GM23338 (cell line): Measurements from ENCODE around the gene FOXN1. TPM values are rescaled to one million over a fixed set of nuclear protein-coding genes. Genes with fewer than 3 reads are reported as not detected.

Experiments
- ATAC-seq: fragments of 200-7000 bp; cut with Tn5 transposase; 3 replicates; pipeline ENCODE4 v1.9.1; 2020
- DNase-seq: peaks from one replicate; pipeline ENCODE4 v3.0.0-alpha.2; 2015; ENCODE audit warnings: low spot score
- H2AFZ ChIP-seq: fragments of 200-600 bp; sonication (generic); 2 replicates; pipeline ENCODE4 v1.8.0; 2016; ENCODE audit warnings: antibody characterized with exemption, mild to moderate bottlenecking, moderate library complexity
- H3F3A ChIP-seq: fragments of 200-600 bp; sonication (generic); replicated peaks from 2 replicates; pipeline ENCODE4 v1.8.0; 2017; ENCODE audit warnings: antibody characterized with exemption, mixed run types, low read depth
- H3K27ac ChIP-seq: fragments of 200-600 bp; sonication (generic); 2 replicates; pipeline ENCODE4 v1.6.1; 2016; ENCODE audit warnings: low read depth
- H3K27me3 ChIP-seq: fragments of 200-600 bp; sonication (generic); 2 replicates; pipeline ENCODE4 v1.8.0; 2016; ENCODE audit warnings: mild to moderate bottlenecking, mixed run types, moderate library complexity; ENCODE audit not compliant: insufficient read depth
- H3K36me3 ChIP-seq: fragments of 200-600 bp; sonication (generic); 2 replicates; pipeline ENCODE4 v1.8.0; 2016; ENCODE audit warnings: mild to moderate bottlenecking; ENCODE audit not compliant: insufficient read depth
- H3K4me1 ChIP-seq: fragments of 200-600 bp; sonication (generic); 2 replicates; pipeline ENCODE4 v1.8.0; 2016; ENCODE audit warnings: mild to moderate bottlenecking, moderate library complexity; ENCODE audit not compliant: insufficient read depth
- H3K4me2 ChIP-seq: fragments of 200-600 bp; sonication (generic); 2 replicates; pipeline ENCODE4 v1.7.1; 2017; ENCODE audit warnings: mixed run types
- H3K4me3 ChIP-seq: fragments of 200-600 bp; sonication (generic); 2 replicates; pipeline ENCODE4 v1.6.1; 2016; ENCODE audit warnings: mixed run types
- H3K79me2 ChIP-seq: fragments of 200-600 bp; sonication (generic); replicated peaks from 2 replicates; pipeline ENCODE4 v1.8.0; 2017; ENCODE audit warnings: mild to moderate bottlenecking; ENCODE audit not compliant: insufficient read depth
- H3K9me2 ChIP-seq: fragments of 200-600 bp; sonication (generic); 2 replicates; pipeline ENCODE4 v1.8.0; 2017; ENCODE audit not compliant: insufficient read depth
- H4K20me1 ChIP-seq: fragments of 200-600 bp; sonication (generic); replicated peaks from 2 replicates; pipeline ENCODE4 v1.8.0; 2017; ENCODE audit warnings: mild to moderate bottlenecking; ENCODE audit not compliant: insufficient read depth
- H3K27ac Mint-ChIP-seq: 2 replicates; pipeline ENCODE4 v1.8.0; 2020; ENCODE audit warnings: inconsistent platforms, mild to moderate bottlenecking, moderate library complexity, mixed read lengths
- H3K27me3 Mint-ChIP-seq: 3 replicates; pipeline ENCODE4 v1.8.0; 2022; ENCODE audit warnings: low read depth, mild to moderate bottlenecking, moderate library complexity, mixed read lengths, inconsistent platforms; ENCODE audit not compliant: insufficient read depth, poor library complexity
- H3K36me3 Mint-ChIP-seq: 3 replicates; pipeline ENCODE4 v1.8.0; 2021; ENCODE audit warnings: low read depth, mild to moderate bottlenecking, inconsistent platforms, moderate library complexity, mixed read lengths
- H3K4me1 Mint-ChIP-seq: 3 replicates; pipeline ENCODE4 v1.8.0; 2020; ENCODE audit warnings: mild to moderate bottlenecking, inconsistent platforms, mixed read lengths
- H3K4me3 Mint-ChIP-seq: 3 replicates; pipeline ENCODE4 v1.8.0; 2021; ENCODE audit warnings: moderate library complexity, mild to moderate bottlenecking, inconsistent platforms, mixed read lengths
- H3K9me3 Mint-ChIP-seq: 3 replicates; pipeline ENCODE4 v1.8.0; 2020; ENCODE audit warnings: moderate library complexity, mild to moderate bottlenecking, inconsistent platforms, mixed read lengths
- CREB1 ChIP-seq: fragments of 250-450 bp; sonication (Bioruptor Pico); IDR thresholded peaks from 2 replicates; pipeline ENCODE4 v1.5.0; 2020; ENCODE audit warnings: low read depth, mild to moderate bottlenecking, moderate library complexity
- EZH2 ChIP-seq: fragments of 200-600 bp; sonication (generic); IDR thresholded peaks from one replicate; pipeline ENCODE4 v1.8.0; 2017; ENCODE audit warnings: antibody characterized with exemption, mild to moderate bottlenecking, low read depth; ENCODE audit not compliant: unreplicated experiment
- EZH2phosphoT487 ChIP-seq: fragments of 200-600 bp; sonication (generic); IDR thresholded peaks from one replicate; pipeline ENCODE4 v1.8.1; 2018; ENCODE audit warnings: antibody characterized with exemption; ENCODE audit not compliant: unreplicated experiment
- JUNB ChIP-seq: IDR thresholded peaks from one replicate; pipeline ENCODE4 v1.6.1; 2016; ENCODE audit warnings: antibody characterized with exemption; ENCODE audit not compliant: unreplicated experiment
- REST ChIP-seq: IDR thresholded peaks from one replicate; pipeline ENCODE4 v1.6.1; 2018; ENCODE audit warnings: antibody characterized with exemption; ENCODE audit not compliant: unreplicated experiment
- ZNF114 ChIP-seq: fragments of 250-450 bp; sonication (Bioruptor Pico); IDR thresholded peaks from 2 replicates; pipeline ENCODE4 v1.5.0; 2020; ENCODE audit warnings: mild to moderate bottlenecking, moderate library complexity
- ZNF462 ChIP-seq: fragments of 250-450 bp; sonication (Bioruptor Pico); IDR thresholded peaks from 2 replicates; pipeline ENCODE4 v1.5.0; 2020; ENCODE audit warnings: mild to moderate bottlenecking, moderate library complexity
- polyA plus RNA-seq: library from polyadenylated mRNA; unstranded; fragments of >200 nt; fragmentation: Nextera tagmentation; extraction: Ambion mirVana; gene quantifications from 2 replicates; pipeline ENCODE4 v1.2.1, GENCODE V29; 2016
- total RNA-seq: library from RNA; depleted of rRNA; stranded (reverse); fragments of >200 nt; shearing (Covaris generic); gene quantifications from 2 replicates; pipeline ENCODE4 v1.2.3, GENCODE V29; 2014

FOXN1 gene
- total and polyA plus RNA-seq, 2 experiments from 2014 or later, result not detected

GRCh38 chr17:28513476-28513875 is 7.3 kb downstream of the FOXN1 start:
- H3K27me3 Mint-ChIP-seq, result peaks cover 10% of the 10 kb centered on the region
- H3K27me3 ChIP-seq, result 0 out of 2 replicates have a peak, but pooled peaks cover under 1% of the 10 kb centered on the region
- no peak overlapping the region for H3K27ac Mint-ChIP-seq
- H3K4me1 ChIP-seq, result 0 out of 2 replicates have a peak, but pooled peaks cover 1% of the 10 kb centered on the region
- no peaks in the 10 kb centered on the region for H4K20me1 ChIP-seq
- H3K27ac ChIP-seq, result no peak overlapping the region
- no peaks in the 10 kb centered on the region for H3K36me3 Mint-ChIP-seq
- ATAC-seq (no peak), DNase-seq (no peak)
- H3K4me3 Mint-ChIP-seq, result no peak overlapping the region
- H3K36me3 ChIP-seq, result no peaks in the 10 kb centered on the region
- H3F3A ChIP-seq, result no peaks in the 10 kb centered on the region
- no peak for TF ChIP-seq EZH2phosphoT487
- no peak for TF ChIP-seq JUNB
- no peak overlapping the region for H3K4me3 ChIP-seq
- peaks cover 9% of the 10 kb centered on the region for H3K9me3 Mint-ChIP-seq
- H3K79me2 ChIP-seq, result no peaks in the 10 kb centered on the region
- no peak overlapping the region for H2AFZ ChIP-seq
- H3K4me2 ChIP-seq, result no peak overlapping the region
- no peaks in the 10 kb centered on the region for H3K9me2 ChIP-seq
- peaks cover 6% of the 10 kb centered on the region for H3K4me1 Mint-ChIP-seq

GRCh38 chr17:28514561-28515002 is 8.4 kb downstream of the FOXN1 start:
- Histone ChIP-seq H2AFZ (no peak overlapping the region), H3K79me2 (no peaks in the 10 kb centered on the region), H3K27me3 (no peaks in the 10 kb centered on the region), H4K20me1 (no peaks in the 10 kb centered on the region), H3K4me1 (no peaks in the 10 kb centered on the region), H3K4me3 (no peak overlapping the region), H3F3A (no peaks in the 10 kb centered on the region), H3K9me2 (no peaks in the 10 kb centered on the region), H3K4me2 (no peak overlapping the region), H3K36me3 (no peaks in the 10 kb centered on the region), H3K27ac (no peak overlapping the region)
- DNase-seq (no peak), ATAC-seq (no peak)
- H3K9me3 Mint-ChIP-seq, result peaks cover 9% of the 10 kb centered on the region
- no peaks in the 10 kb centered on the region for H3K36me3 Mint-ChIP-seq
- peaks cover 8% of the 10 kb centered on the region for H3K27me3 Mint-ChIP-seq
- H3K4me3 Mint-ChIP-seq, result no peak overlapping the region
- no peak overlapping the region for H3K27ac Mint-ChIP-seq
- TF ChIP-seq JUNB, result no peak
- no peak for TF ChIP-seq EZH2
- TF ChIP-seq ZNF114 (CRISPR knock-in tag), result no peak
- TF ChIP-seq EZH2phosphoT487, result no peak
- TF ChIP-seq CREB1, result no peak
- TF ChIP-seq ZNF462 (CRISPR knock-in tag), result no peak
- TF ChIP-seq REST, result no peak
- H3K4me1 Mint-ChIP-seq, result peaks cover under 1% of the 10 kb centered on the region; the same call in 1 of the 3 replicates
